Measurements from ENCODE around the gene PRDM1.

GRCh38 chr6:106120406-106120805, 34.3 kb downstream of the PRDM1 start:
- TF ChIP-seq ZFP3 (CRISPR knock-in tag; IDR thresholded peaks at IDR 0.05) (no peak), CREB5 (CRISPR knock-in tag; IDR thresholded peaks at IDR 0.05; ENCODE audit: low read depth) (no peak), ZNF70 (CRISPR knock-in tag; IDR thresholded peaks at IDR 0.05) (no peak), TSHZ2 (CRISPR knock-in tag; IDR thresholded peaks at IDR 0.05) (no peak), ARNTL (CRISPR knock-in tag; IDR thresholded peaks at IDR 0.05; ENCODE audit: borderline replicate concordance, low read depth) (no peak), PATZ1 (CRISPR knock-in tag; IDR thresholded peaks at IDR 0.05; ENCODE audit: borderline replicate concordance) (no peak), ZC3H10 (CRISPR knock-in tag; IDR thresholded peaks at IDR 0.05) (no peak), ZNF565 (CRISPR knock-in tag; conservative IDR thresholded peaks at IDR 0.05; ENCODE audit: low read depth) (no peak), ZNF8 (CRISPR knock-in tag; IDR thresholded peaks at IDR 0.05) (no peak)
